ENCODE measurements around the gene CNBD2. TPM values are rescaled to one million over a fixed set of nuclear protein-coding genes. Genes with fewer than 3 reads are reported as not detected.

The CNBD2 gene
- 1 to 10 TPM in 3 of 4 donors, not detected in 1; 2.8 to 5.3 (median 3.1) TPM for total RNA-seq

DNA sequence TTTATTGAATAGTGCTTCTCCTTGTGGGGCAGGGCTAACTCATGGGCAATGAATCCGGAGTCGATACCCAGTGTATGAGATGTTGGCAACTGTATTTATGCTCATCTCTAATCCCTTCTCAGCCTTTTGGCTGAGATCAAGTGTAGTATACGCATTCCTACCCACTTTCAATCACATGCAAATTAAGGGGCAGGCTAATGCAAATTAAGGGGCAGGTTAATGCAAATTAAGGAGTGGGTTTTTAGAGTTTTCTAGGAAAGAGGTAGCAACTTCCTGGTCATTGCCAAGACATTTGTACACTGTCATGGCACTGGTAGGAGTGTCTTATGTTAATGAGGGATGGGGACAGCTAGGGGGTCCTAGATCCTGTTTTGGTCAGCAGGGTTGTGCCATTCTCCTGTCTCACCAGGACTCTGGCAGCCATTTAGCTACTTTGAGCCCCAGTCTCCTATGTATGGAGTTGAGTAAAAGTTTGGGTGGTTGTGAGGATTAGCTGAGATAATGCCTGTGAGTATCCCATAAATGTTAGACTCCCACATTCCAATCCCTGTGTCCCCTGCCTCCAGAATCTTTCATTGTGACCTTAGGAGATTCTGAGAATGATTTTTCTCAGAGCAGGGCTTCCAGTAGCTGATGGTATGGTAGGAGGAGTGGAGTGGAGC lies at the start of gene CNBD2:
Gene CNBD2, plus strand, starts transcription at position 612 of the 662 bp plus-strand sequence. CDS start 173 bp downstream, outside the sequence.
- TF ChIP-seq, protein P1, sequence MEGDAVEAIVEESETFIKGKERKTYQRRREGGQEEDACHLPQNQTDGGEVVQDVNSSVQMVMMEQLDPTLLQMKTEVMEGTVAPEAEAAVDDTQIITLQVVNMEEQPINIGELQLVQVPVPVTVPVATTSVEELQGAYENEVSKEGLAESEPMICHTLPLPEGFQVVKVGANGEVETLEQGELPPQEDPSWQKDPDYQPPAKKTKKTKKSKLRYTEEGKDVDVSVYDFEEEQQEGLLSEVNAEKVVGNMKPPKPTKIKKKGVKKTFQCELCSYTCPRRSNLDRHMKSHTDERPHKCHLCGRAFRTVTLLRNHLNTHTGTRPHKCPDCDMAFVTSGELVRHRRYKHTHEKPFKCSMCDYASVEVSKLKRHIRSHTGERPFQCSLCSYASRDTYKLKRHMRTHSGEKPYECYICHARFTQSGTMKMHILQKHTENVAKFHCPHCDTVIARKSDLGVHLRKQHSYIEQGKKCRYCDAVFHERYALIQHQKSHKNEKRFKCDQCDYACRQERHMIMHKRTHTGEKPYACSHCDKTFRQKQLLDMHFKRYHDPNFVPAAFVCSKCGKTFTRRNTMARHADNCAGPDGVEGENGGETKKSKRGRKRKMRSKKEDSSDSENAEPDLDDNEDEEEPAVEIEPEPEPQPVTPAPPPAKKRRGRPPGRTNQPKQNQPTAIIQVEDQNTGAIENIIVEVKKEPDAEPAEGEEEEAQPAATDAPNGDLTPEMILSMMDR (IDR thresholded peaks at IDR 0.05; ENCODE audit: low read depth): no peak

- TF ChIP-seq, protein P1 (IDR thresholded peaks at IDR 0.05; ENCODE audit: low read depth): no peak
These were observed 47.9 kb upstream of the CNBD2 start for GRCh38 chr20:35920523-35920922.

DNA sequence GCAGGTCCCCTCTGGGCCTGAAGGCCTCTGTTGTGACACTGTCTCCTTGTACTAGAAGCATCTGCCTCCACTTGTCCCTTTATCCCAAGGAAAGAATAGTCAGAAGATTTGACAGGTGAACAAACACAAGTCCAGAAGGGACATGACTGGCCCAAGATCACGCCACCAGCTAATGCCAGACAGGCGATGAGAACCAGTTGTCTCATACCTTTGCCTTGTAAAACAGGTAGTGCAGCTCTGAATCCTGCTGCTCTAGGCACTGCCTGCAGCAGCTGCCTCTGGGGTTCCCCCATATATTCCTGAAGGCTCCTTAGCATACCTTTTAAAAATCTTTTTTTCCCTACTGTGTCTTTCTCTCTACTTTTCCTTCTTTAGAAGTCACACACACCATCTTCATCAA lies 39.1 kb upstream of the CNBD2 start:
- TF ChIP-seq, protein P1 (IDR thresholded peaks at IDR 0.05; ENCODE audit: low read depth): no peak

GRCh38 chr20:35934050-35934449 lies 34.3 kb upstream of the CNBD2 start:
- TF ChIP-seq, protein P1 (IDR thresholded peaks at IDR 0.05; ENCODE audit: low read depth): no peak

DNA sequence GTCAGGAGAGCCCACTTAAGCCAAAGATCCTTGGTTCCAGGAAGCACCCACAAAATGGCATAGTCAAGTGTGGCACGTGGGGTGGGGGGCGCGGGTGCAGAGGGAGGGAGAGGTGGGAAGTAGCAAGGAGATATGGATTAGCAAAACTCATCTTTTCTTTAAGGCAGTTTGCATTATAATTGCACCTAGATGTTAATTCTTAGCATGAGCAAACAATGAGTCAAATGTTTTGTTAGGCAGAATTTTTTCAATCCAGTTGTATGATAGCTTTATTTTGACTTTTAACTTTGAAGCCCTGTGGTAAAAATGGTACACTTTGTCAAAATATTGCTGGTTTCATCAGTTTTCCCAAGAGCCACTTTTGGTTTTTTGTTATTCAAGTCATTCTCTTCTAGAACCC lies 29.1 kb upstream of the CNBD2 start:
- TF ChIP-seq, protein P1 (IDR thresholded peaks at IDR 0.05; ENCODE audit: low read depth): no peak

DNA sequence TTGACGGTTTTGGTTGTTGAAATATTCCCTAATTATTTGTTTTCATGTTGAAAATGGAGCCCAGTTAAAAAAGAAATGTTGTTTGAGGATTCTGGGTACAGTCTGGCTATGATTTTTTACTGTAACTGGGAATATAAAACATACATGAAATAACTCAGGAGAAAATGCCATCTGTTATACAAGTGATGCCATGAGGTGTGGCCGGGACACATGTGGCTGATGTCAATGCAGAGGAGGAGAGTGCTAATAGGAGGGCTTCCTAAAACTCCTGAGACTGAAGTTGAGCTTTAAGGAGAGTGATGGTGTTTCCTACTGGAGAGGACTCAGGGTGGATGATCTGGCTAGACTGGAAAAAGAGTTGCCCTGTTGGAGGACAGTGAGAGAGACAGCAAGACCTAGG lies 26.8 kb upstream of the CNBD2 start:
- TF ChIP-seq, protein P1 (IDR thresholded peaks at IDR 0.05; ENCODE audit: low read depth): no peak

DNA sequence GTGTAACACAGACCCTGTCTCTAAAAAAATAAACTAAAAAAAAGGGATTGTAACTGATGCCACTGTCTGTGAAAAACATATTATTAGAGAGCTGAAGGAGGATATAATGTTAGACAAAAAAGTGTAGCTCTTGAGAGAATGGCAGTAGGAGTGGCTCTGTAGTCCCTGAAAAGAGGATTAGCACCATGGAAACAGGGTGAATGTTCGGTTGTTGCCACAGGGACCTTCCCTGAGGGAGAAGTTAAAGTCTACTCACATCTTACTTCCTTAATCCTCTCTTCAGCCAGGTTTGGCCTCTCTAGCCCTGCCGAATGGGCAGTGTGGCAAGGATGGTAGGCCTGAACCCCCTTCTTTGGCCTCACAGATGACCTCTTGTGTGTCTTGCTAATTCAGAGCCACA lies 26.1 kb upstream of the CNBD2 start:
- TF ChIP-seq, protein P1 (IDR thresholded peaks at IDR 0.05; ENCODE audit: low read depth): no peak
